GM21381 (cell line): ENCODE results near the gene NCSTN.

Experiments used
- ATAC-seq: cut with Tn5 transposase; IDR thresholded peaks from one replicate; pipeline ENCODE4 v1.9.1; 2021; ENCODE audit warnings: mild to moderate bottlenecking, moderate library complexity; ENCODE audit not compliant: unreplicated experiment

The NCSTN gene

DNA sequence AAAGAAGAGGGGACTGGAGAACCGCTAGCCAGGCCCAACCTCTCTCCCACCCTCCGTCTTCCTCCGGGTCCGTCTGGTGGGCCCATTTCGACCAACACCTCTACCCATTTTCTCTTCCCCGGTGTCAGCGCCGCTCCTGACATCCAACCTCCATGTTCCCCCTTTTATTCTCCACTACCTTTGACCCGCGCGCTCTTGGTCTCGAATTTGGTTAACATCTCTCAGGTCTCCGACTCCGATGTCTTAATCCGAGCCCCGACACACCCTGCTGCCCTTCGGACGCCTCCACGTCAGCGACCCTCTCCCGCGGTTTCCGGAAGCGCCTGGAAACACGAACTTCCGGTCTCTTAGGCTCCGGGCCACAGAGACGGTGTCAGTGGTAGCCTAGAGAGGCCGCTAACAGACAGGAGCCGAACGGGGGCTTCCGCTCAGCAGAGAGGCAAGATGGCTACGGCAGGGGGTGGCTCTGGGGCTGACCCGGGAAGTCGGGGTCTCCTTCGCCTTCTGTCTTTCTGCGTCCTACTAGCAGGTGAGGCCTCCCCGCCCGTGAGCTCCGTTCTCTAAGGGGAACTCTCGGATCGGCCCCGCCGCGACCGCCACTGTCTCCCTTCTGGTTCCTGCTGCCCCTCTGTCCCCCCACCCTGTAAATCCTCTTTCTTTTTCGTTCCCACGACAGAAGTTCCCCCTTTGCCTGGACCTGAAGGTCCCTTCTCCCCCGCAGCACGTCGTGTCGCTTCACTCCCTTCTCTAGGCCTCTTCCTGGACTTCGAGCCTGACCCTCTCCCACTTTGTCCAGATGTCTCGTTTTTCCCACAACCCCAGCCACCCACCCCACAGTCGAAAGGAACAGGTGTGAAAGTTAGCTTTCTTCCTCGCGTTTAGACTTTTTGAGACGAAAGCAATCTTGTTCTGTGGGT lies at the start of gene NCSTN, which contains the start of gene COPA:
NCSTN (plus strand) TSS at position 431 of the 917 bp plus-strand sequence; CDS start at position 445, 14 bp downstream.
COPA (minus strand) TSS at position 298 of the 917 bp plus-strand sequence; CDS start at position 218, 80 bp downstream.
- peak; percentile 94 for ATAC-seq

DNA sequence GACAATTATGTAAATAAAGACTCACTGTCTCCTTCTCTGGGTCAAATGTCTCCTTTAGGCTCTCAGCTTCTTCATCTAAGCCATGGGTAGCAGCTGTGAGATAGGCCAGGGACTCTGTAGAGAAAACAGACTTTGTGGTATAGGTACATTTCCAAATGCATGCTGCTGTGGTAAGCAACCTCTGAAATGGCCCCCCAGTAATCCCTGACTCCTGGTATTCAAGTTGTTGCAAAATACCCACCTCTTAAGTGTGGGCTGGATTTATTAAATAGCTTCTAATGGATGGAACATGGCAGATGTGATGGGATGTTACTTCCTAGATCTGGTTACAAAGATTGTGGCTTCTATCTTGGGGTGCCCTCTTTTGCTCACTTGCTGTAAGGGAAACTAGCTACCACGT lies 47.1 kb upstream of the NCSTN start:
- ATAC-seq, result no peak

DNA sequence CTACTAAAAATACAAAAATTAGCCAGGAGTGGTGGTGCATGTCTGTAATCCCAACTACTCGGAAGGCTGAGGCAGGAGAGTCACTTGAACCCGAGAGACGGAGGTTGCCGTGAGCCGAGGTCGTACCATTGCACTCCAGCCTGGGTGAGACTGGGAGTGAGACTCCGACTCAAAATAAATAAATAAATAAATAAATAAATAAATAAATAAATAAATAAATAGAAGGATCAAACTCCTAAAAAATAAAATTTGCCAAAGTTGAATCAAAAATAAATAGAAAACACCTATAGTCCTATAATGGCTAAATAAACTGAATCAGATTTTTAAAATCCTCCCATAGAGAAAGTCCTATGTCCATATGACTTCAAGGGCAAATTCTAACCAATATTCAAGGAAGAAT lies 43.0 kb upstream of the NCSTN start:
- no peak for ATAC-seq

DNA sequence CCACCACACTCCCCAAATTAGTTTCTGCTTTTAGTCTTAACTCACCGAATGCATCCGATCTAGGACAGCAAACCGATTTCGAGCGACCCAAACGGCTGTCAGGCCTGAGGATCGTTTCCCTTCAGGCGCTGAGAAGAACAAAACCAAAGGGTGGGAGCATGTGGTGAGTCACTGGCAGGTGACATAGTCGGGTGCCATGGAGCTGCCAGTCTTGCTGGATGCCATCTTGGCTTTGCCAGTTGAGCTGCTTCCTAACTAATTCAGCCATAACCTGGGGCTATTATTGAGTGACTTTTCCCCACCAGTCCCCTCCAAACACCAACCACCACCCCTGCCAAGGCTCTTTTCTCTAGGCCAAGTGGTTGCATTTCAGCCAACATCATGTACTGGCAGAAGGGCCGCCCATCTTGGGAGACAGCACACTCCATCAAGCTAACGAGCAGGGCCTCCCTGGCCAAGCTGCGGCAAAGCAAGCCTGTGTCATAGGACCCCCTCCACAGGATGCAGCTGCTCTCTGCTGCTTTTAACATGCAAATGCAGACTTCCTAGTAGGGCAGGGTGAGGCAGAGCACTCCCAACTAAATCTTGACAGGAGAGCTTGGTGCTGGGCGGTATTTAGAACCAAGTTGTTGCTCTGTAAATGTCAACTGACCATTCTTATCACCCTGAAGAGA lies 35.9 kb upstream of the NCSTN start:
- no peak for ATAC-seq

DNA sequence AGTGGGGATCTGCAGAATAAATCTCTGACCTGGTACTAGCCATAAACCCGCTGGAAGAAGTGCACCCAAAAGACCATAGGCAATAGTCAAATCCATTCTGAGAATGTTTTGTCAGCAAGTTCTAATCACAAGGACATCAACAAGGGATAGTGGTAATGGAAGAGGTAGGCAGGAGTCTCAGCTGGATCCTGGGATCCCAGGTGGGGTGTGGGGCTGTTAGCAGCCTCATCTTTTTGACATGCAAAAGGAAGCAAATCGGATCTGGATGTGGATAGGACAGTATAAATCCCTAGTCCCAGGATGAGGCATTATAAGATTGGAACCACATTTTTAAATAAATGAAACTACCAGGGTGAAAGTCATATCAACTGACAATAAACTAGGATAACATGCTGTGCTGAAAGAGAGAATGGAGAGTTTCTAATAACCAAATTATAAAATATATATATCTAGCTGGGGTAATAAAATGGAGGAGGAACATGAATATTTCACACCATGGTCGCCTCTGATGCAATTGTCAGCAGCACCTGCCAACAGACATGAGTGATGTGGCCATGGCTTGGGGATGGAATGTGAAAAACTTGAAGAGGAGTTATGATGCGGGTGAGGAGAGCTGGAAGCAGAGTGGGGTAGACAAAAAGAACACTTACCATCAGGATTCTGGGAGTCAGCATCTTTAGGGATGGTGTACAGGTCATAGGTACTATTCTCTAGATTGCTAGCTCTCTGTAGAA lies 34.6 kb upstream of the NCSTN start:
- ATAC-seq, result no peak

DNA sequence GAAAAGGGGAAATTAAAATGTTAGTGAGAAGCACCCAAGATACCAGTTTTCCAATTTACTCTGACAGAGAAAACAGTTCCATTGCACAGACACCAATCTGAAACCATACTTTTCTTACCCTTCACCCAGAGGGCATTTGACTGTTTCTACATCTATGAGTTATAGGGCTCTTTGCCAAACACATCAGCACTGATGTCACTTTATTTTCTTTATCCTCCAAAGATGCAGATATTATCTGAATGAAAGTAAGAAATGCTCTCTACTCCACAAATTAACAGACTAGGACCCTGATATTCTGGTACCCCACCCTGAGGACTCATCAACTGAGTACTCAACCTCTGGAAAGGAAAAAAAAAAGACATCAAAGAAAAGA lies 34.0 kb upstream of the NCSTN start:
- no peak for ATAC-seq

DNA sequence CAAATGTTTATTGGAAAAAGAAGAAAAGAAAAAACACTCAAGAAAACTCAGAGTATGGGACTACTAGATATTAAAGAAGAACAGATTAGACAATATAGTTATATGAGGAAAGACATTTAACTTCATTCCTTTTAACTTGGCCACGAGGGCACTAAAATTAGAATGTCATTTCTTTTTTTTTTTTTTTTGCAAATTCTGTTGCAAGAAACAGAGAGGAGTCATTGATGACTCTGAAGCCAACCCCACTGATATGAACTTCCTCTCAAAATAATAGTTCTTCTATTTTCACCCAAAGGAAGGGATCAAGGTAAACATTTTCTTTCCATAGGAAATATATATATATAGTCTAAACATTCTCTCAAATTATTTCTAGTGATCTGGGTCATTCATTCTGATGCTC lies 33.6 kb upstream of the NCSTN start:
- ATAC-seq, result no peak

DNA sequence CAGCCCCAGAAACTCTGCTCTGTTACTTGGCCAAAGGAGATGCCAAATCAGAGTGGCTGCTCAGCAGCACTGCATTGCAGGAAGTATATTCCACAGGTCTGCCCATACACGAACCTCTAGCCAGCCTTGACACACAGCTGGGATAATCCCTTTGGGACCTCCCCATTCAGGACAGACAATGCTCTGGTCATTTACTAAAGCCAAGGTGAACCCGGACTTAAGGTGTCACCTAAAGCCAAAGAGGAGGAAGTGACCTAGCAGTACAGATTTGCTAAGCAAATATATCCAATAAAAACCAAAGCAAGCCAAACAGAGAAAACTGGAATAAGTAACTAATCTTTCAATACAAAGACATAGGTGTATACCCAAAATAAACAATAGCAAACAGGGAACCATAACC lies 27.8 kb upstream of the NCSTN start:
- no peak for ATAC-seq

DNA sequence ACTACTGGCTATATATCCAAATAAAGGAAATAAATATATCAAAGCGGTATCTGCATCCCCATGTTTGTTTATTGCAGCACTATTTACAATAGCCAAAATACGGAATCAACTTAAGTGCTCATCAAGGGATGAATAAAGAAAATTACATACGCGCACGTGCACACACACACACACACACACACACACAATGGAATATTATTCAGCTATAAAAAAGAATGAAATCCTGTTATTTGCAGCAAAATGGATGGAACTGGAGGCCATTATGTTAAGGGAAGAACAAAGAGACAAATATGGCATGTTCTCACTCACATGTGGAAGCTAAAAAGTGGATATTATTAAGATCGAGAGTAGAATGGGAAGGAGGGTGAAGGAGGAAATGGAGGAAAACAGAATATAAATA lies 20.4 kb upstream of the NCSTN start:
- ATAC-seq, result no peak

DNA sequence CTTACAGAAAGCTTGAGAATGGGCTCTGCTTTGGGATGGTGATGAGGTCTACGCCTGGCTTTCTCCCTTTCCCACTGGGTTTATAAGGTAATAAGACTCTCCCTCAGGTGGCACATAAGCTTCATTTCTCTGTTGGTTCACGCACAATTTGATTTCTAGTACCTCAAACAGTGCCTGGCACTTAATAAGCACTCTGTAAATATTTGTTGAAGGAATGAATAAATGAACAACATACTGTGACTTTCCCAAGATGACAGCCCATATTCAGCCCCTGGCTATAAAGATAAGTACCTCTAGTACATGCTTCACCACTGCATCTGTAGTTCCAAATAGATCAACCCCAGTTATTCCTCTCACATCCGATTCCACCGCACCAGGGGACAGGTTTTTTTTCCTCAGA lies 17.9 kb upstream of the NCSTN start:
- no peak for ATAC-seq

DNA sequence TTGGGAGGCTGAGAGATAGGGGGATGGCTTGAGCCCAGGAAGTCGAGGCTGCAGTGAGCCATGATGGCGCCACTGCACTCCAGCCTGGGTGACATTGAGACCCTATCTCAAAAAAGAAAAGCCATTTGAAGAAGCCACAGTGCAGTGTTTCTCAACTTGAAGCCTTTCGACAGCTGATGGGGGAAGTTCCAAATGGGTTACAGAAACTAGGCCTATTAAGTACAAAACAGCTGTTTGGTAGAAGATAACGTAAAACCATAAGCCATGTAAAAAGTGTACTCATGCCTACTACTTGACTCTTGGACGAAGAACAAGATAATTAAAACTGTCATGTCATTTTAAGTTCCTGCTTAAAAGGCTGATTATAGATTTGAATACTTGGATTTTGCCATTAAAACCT lies 16.8 kb upstream of the NCSTN start:
- no peak for ATAC-seq

DNA sequence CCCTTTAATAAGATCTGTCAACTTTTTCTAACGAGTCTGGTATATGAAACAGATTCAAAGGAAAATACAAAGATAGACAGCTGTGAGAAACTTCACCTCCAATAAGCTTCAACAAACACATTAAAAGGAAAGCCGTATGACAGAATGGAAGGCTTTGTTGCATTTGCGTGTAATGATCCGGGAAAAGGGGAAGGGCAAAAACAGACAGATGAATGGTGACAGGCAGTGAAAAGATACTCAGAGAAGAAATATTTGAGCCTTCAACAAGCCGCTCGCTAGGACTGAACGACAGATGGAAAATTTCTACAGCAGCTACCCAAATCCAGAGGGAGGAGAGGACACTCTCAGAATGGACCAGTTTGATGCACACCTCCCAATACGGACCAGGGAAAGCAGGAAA lies 15.0 kb upstream of the NCSTN start:
- ATAC-seq, result no peak

DNA sequence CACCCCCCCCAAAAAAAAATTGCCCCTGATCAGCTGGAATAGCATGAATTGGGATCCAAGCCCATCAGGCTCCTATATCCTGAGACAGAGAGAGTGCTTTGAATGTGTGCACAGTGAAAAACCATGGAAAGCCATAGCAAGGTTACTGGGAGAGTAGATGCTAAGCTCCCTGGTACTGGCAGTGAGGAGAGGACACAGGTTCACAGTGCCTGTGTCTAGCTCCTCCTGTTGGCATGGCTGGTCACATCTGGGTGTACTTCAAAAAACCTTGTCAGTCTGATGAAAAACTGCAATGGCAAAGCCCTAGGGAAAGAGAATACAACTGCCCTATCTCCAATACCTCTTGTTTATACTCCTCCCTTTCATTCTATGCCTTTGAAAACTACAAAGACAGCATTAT lies 13.1 kb upstream of the NCSTN start:
- ATAC-seq, result no peak

DNA sequence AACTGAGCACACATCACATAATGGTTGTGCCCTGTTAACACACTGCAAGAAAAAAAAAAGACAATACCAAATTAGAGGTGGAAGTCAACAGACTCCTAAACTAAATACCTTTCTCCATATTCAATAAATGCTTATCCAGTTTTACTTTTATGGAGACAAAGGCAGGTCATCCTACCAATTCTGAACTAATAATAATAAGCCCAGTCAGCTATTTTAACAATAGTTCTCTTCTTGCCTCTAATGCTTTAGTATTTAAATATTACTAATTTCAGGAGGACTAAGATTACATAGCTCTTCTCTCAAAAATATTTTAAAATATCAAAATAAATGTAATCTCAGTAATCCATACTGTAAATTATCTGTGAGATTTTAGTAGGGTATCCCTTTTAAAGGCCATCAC lies 10.7 kb upstream of the NCSTN start:
- ATAC-seq, result no peak

DNA sequence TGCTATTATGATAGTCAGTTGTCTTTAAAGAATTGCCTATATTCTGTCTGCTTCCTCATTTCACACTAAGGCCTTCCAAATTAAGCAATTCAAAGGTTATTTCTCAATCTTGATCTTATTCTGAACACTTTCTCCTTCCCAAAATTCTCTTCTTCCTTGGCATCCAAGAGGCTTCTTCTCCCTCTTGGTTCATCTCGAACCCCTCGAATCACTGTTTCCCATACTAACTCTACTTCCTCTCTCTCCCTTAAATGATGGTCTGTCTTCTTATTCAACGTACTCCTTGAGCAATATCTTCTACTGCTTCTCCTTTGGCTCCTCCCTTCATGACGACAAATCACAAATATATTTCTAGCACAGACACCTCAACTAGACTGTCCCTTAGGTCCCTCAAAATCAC lies 4.6 kb upstream of the NCSTN start:
- no peak for ATAC-seq

DNA sequence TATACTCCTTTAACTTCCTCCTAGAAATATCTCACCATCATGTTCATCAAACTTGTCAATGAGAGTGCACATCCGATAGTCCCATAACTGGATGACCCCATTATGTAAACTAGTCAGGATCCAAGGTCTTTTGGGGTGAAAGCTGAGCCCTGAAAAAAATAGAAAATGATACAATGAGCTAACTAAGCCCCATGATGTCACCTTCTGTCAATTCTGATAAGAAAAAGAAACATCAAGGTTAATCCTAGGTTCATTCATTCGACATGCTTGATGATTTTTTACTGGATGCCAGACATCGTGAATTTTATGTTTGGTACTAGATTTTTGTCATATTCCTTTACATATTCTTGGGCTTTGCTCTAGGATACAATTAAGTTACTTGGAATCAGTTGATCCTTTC lies 3.0 kb upstream of the NCSTN start:
- no peak for ATAC-seq

DNA sequence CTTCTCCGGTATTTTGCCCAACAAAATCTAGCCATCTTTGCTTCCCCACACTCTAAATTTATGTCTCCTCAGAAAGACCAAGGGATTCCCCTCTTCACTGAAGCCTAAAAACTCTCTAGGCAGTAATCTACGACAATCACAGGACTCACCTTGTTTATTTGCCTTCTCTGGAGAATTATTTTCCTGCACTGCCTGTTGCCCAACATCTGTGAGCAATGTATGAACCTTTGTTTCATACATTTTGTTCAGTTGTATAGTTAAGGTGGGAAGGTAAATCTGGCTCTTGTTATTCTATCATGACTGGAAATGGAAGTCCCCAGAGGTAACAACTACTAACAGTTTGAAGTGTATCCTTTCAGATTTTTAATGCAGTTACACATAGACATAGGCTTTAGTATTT lies 2.3 kb upstream of the NCSTN start:
- no peak for ATAC-seq

DNA sequence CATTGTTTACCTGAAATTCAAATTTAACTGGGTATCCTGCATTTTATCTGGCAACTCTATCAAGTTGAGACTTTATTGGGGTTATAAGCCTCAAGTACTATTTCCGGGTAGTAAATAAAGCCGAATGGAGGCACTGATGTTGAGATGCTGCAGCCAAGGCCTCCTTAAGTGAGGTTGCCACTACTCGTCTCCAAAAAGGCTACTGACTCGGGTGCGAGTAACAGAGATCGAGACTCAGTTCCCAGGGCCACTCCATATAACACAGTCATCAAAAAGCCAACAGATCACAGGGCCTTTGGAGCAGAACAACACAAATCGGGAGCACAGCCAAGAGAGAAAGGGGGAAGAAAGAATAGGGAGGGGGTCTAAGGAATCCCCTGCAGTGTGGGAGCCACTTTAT lies 657 bp upstream of the NCSTN start:
- ATAC-seq, result no peak

DNA sequence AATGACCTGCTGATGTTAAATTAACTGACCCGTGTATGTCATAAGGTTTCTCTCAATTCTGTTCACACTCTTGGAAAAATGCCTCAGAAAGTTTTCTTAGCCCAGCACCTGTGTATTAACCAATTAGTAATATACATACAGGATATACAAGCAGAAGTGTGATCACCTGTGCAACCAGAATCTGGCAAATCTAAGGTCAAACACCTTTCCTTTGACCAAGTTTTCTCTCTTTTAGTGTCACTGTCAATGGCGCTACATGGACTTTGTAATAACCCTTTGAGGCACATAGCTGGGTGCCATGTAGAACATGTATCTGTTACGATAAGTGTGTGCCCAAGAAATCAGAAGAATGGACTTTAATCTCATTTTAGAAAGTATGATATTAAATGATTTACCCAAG lies 1.1 kb downstream of the NCSTN start:
- no peak for ATAC-seq

DNA sequence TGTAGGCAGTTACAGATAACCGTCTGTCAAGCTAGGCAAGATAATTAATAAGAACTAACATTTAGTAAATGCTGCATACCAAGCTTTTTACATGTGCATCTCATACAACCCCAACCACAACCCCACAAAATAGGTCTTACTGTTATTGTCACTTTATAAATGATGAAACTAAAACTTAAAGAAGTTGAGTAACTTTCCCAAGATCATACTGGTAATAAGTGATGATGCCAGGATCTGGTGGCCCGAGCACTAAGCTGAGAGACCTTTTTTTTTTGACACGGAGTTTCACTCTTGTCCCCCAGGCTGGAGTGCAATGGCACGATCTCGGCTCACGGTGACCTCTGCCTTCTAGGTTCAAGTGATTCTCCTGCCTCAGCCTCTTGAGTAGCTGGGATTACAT lies 1.8 kb downstream of the NCSTN start:
- no peak for ATAC-seq

DNA sequence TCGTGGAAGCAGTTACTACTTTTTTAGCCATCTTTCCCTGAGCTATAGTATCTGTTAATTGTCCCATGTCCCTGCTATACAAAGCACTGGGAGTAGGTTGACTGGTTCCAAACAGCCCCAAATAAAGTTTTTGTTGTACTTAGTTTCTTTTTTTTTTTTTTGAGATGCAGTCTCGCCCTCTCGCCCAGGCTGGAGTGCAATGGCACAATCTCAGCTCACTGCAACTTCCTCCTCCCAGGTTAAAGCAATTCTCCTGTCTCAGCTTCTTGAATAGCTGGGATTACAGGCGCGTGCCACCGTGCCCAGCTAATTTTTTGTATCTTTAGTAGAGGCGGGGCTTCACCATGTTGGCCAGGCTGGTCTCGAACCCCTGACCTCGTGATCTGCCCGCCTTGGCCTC lies 3.3 kb downstream of the NCSTN start:
- ATAC-seq, result no peak

DNA sequence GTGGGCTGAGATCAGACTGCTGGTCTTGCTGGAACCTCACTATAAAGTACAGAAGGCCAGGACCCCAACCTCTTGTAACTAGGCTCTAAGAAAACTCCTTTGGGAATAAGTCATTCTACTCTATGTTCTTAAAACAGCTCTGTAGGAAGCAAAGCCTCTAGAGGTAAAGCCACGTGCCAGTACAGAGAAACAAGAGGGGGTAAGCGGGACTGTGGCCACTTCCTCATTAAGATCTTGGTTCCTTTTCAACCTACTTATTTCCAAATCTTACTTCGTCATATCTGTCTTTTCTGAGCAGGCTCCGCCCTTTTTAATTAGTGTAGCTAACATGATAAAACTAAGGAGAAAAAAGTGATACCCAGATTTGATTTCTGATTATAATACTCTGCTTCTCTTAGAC lies 3.8 kb downstream of the NCSTN start:
- no peak for ATAC-seq
